Measurements from ENCODE around the gene NANP.
"Not testable (repeated sequence)": the region's sequence is repeated elsewhere in the genome, so short reads cannot be mapped to it uniquely, and the experiment has no call there.

NANP gene, protein sequence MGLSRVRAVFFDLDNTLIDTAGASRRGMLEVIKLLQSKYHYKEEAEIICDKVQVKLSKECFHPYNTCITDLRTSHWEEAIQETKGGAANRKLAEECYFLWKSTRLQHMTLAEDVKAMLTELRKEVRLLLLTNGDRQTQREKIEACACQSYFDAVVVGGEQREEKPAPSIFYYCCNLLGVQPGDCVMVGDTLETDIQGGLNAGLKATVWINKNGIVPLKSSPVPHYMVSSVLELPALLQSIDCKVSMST

DNA sequence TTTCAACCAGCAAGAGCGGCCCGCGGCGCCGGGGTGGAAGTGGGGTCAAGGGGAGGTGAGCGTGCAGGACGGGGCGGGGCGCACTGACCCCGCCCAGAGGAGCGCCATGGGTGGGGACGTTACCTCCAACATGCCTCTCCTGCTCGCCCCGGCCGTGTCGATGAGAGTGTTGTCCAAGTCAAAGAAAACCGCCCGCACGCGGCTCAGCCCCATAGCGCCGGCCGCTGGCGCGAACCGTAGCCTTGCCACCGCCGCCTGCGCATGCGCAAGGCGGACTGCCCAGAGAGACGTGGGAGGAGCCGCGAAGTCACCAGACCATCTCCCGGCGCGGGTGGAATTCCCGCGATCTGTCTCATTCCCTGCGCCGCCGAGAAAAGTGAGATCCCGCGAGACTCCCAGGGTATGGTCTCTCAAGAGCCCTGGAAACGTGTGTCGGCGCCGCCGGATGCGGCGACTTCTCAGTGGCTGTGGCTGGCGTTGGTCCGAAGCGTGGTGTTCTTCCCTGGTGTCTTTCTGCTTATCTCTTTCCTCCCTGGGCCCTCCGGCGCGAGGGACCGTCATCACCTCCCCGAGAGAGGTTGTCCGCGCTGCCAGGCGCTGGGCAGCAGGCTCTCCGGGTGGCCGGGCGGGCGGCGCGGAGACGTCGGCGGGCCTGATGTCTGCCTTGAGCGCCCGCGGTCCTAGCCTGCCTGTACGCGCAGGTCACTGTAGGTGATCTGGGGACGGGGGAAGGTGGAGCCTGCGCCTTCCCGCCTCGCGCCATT lies at the start of gene NANP:
NANP (minus strand) TSS at position 279 of the 764 bp plus-strand sequence; CDS start at position 213, 66 bp downstream.
- peak; percentile 98 for DNase-seq (ENCODE audit: low spot score)

DNA sequence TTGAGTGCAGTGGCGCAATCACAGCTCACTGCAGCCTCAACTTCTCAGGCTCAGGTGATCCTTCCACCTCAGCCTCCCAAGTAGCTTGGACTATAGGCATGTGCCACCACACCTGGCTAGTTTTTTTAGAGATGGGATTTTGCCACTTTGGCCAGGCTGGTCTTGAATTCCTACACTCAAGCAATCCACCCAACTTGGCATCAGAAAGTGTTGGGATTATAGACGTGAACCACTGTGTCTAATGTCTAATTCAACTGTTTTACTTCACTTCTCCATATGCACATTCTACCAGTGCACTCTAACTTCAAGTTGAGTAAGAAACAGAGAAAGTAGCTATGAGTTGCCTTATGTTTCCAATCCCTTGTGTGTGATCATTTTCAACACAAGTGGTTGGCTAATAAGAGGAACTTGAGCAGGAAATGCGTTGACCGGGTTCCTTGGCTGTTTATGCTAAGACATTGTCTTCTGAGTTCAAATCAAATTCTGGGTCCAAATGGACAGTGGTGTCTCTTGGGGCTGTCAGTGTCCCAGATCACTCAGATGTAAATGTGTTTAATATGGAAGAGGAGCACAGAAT lies 48.9 kb upstream of the NANP start:
- no peak for DNase-seq (ENCODE audit: low spot score)

DNA sequence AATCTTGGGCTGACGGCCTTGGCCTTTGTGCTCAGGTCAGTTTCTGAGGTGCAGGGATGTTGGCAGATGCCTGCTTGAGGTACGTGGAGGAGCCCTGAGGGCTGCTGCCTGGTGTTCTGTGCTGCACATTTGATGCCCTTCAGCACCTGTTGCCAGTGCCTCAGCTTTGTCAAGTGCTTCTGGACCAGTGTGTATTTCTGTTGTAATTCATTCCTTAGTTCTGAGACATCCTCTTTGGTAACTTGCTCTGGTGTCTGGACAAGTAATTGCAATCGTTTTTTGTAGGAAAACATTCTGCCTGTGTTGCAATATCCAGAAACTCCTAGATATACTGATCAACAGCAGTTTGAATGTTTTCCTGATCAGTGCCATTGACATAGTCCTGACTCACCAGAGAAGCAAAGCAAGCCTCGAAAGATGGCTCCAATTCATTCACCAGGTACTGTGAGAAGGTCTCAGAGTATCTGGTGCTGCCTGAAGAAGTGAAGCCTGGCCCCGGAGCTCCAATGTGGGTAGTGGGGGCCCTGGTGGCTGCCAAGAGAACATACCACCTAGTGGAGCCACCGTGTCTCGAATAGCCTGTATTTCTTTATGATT lies 46.1 kb upstream of the NANP start:
- DNase-seq (ENCODE audit: low spot score), result peak; percentile 21

DNA sequence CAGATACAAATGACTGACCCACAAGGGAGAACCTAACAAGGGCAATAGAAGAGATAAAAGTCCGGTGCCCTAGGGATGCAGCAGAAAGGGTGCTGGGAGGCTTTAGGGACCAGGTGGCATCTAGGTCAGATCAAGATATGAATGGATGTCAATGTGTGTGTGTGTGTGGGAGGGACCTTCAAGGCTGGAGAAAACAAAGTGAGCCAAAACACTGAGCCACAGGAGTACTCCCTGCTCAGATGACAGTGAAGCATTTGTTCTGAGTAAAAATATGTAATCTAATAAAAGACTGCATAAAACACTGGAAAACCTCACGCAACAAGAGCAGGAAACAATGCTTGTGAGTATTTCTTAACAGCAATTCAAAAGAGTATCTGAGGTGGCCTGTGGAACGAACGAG lies 44.6 kb upstream of the NANP start:
- no peak for DNase-seq (ENCODE audit: low spot score)

DNA sequence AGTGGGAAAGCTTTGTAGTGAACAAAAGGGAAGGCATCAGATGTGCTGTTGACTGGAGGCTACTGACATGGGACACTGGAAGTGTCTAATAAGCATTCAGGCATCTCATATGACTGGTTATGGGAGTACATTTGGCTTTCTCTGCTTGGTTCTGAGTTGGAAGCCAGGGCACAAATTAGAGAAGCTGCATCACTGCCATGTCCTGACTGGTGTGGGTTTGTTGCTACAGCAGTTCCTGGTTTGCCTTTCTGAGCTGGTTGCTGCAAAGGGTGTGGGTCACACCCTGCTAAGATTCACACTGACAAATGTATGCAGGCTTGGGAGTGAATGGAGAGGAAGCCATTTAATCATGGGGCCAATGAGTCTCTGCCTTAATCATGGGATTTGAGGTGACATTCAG lies 36.2 kb upstream of the NANP start:
- DNase-seq (ENCODE audit: low spot score), result no peak

DNA sequence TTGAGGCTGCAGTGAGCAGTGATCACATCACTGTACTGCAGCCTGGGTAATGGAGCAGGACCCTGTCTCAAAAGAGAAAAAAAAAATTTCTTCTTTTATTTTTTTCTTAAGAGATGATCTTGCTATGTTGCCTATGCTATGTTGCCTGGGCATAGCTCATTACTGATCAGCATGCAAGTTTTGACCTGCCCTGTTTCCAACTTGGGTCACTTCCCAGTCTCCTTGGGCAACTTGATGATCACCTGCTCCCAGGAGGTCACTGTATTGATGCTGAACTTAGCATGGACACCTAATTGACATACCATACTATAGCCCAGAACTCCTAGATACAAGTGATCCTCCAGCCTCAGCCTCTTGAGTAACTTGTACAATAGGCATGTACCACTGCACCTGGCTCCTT lies 30.7 kb upstream of the NANP start:
- no peak for DNase-seq (ENCODE audit: low spot score)

DNA sequence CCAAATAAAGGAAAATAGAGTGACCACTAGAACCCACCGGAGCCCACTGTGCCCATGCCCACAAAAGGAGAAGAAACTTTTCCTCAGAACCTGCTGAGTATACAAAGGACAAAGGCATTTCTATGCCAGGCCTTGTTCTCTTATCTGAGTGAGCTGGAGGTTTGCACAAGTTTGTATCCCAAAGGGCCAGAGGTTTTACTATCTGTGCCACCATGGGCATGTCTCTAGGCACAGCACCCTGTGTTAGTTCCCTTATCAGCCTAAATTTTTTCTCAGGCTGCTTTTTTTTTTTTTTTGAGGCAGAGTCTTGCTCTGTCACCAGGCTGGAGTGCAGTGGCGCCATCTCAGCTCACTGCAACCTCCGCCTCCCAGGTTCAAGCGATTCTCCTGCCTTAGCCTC lies 29.1 kb upstream of the NANP start:
- not testable (repeated sequence) for DNase-seq (ENCODE audit: low spot score)

DNA sequence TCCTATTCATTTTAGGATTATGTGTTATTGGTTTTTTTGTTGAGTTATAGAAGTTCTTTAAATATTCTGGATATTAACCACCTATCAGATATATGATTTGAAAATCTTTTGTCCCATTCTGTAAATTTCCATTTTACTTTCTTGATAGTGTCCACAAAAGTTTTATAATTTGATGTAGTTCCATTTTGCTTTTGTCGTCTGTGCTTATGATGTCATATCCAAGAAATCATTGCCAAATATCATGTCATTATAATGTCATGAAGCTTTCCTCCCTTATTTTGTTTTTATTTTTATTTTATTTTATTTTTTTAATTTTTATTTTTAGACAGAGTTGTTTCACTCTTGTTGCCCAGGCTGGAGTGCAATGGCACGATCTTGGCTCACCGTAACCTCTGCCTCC lies 21.0 kb upstream of the NANP start:
- no peak for DNase-seq (ENCODE audit: low spot score)

DNA sequence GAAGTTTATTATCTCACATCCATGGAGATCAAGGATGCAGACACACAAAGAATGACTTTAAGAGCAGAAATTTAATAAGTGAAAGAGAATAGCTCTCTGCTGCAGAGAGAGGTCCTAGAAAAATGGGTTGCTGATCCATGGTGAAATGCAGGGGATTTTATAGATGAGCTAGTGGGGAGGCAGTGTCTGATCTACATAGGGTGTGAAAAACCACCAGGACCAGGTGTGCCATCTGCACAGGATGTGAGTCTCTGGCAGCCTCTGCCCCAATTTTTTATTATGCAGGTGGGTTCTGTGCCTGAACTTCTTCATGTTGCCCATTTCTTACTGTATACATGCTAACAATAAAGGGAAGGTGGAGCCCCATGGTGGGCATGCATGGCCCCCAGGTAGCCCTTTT lies 19.9 kb upstream of the NANP start:
- DNase-seq (ENCODE audit: low spot score), result no peak

DNA sequence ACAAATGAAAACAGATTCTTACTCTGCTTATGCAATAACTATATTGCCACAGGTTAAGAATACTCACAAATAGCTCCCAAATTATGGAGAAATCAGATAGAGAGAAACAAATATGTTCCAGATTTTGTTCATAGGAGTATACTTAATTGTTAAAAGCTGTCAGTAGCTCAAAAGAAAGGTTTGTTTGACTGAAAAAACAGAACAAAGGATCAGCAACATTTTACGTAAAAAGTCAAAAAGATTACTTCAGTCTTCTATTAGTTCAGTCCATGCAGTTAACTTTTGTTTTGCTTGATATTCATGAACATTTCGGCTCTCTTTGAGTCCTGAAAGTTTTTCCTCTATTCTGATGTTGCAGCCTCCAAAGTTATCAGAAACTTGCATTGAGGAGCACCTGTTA lies 13.4 kb upstream of the NANP start:
- DNase-seq (ENCODE audit: low spot score), result no peak

DNA sequence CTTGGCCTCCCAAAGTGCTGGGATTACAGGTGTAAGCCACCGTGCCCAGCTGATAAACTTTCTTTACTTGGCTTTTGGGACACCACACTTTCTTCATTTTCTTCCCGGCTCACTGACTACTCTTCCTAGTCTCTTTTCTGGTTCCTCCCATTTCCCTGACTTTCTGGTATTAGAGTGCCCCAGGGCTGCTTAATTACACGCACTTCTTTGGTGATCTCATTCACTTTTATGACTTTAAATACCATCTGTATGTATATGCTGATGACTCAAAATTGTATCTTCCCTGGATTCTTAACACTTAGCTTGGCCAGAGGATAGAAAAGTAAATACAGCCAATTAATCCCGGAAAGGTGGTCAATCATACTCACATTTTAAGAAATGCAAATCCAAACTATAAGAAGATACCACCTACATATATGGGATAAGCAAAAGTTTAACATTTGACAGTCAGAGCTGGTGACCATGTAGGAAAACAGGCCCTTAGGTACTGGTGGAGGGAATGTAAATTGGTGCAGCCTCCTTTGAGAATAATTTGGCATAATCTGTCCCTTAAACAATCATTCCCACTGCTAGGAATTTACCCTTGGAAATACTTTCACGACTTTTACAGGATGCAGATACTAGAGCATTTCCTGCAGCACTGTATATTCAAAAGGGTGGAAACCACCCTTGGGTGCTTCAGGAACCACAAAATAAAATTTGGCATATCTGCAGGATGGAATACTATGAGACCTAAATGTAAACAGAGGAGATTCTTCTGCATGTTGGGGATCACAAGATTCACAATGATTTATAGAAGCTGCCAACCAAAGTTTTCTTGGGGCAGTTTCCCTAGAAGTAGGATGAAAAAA lies 9.4 kb upstream of the NANP start:
- DNase-seq (ENCODE audit: low spot score), result no peak

DNA sequence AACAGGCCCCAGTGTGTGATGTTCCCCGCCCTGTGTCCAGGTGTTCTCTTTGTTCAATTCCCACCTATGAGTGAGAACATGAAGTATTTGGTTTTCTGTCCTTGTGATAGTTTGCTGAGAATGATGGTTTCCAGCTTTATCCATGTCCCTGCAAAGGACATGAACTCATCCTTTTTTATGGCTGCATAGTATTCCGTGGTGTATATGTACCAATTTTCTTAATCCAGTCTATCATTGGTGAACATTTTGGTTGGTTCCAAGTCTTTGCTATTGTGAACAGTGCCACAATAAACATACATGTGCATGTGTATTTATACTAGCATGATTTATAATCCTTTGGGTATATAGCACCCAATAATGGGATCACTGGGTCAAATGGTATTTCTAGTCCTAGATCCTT lies 6.8 kb upstream of the NANP start:
- not testable (repeated sequence) for DNase-seq (ENCODE audit: low spot score)

DNA sequence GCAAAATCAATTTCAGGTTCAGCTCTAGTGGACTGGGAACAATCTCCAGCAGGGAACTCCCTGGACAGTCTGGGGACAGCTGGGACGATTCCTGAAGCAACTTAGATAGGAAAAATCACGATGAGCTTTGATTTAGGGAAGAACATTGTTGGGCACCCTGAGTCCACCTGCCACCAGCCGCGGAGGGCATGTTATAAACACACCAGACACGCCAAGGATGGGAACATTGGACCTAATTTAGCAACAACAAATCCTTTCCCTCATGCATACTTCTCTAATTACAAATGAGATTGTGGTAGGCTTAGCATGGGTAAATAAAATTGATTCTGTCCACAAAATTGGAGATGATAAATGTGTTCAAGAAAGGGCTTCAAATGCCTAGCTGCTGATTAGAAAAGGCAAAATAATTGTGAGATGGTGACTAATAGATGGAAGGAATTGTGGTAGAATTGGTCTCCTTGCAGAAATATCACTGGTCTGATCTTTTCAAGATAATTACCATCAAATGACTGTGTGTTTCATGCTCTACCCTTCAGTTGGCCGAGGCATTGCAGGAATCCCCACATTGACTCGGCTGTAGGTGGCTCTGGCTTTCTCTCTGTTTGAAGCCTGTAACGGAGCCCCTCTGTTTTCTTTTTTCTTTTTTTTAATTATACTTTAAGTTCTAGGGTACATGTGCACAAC lies 6.1 kb upstream of the NANP start:
- no peak for DNase-seq (ENCODE audit: low spot score)

DNA sequence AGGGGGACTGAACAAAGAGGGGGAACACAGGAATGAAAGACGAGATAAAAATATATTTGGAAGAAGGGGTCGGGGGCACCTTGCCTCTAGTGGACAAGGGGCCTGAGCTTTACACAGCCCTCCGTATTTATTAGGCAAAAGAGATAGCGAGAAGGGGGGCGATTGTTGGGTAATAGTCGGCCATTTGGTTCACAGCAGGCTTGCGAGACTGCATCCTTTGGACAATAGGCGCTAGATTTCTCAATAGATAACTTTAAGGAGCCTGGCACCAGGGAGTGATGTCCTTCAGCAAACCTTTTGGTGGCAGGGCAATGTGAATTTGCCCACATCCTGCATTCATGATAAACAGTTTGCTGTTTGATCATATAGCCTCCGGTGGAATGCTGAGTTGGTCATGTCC lies 3.0 kb upstream of the NANP start:
- DNase-seq (ENCODE audit: low spot score), result no peak

DNA sequence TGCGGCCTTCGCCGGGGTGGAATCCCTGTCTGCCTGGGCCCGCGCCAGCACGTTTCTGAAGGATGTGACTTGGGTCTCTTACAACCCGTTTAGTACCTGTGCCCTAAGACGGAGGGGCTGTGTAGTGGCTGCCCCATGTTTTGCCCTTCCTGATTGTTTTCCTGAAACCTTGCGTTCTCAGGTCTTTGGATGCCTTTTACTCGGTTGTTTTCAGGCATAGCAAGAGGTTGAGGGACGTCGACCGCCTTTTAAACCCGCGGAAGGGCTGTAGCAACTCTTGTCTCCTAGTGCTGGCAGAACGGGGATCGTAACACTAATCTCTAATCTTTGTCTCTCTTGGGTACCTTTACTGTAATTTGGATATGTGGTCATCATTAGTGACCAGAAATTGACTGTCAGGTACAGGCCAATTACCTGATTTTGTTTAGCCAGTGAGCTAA lies 706 bp upstream of the NANP start:
- DNase-seq (ENCODE audit: low spot score), result no peak

DNA sequence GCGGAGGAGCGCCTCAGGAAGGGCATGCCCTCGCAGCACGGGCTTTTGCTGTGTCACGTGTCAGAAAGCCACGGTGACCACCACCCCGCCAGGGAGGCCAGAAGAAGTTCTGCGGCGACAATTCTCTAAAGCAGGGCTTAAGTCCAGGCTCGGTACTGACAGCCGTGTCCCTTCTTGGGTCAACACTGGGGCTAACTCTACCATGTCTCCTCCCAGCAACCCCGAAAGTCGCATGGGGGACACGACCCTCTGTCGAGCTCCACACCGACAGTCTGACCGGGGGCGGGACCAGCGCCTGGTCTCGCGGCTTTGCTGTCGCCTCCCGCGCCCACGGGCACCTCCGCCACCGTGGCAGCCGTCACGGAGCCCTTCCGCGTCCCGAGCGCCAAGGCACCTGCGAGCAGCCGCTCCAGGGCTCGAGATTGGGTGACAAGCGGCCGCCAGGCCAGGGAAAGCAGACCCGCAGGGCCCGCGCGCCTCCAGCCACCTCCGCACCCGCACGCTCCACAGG lies 534 bp downstream of the NANP start:
- DNase-seq (ENCODE audit: low spot score), result peak; percentile 37

DNA sequence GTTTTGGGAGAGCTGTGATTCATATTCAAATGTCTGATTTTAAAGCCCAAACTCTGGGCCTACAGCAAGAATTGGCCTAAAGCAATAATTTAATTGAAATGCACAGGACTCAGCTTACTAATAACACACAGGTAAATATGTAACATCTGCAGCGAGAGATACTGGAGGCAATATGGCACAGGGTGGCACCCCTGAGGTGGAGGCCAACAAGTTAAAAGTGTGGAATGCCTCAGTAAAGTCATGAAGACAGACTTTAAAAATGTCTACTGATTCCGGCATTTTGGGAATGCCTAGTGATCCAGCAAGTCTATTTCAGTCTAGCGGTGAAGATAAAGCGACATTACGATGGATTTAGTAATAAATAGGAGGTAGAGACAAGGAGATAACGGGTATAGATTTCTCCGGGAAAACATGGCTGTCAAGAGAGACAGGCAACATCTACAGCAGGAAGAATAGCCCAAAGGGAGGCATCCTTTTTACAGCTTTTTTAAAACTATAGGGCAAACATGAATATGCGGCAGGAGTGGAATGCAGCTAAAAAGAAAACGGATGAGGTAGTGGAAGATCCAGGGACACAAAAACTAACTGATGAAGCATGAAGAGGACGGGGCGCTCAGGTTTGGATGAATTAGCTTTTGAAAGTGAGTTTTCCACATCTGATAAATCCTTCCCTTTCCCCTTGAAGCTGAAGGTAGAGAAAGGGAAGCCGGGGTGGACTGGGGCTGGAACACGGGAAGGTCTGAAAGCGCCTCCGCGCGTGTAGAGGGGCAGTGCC lies 1.2 kb downstream of the NANP start:
- no peak for DNase-seq (ENCODE audit: low spot score)

DNA sequence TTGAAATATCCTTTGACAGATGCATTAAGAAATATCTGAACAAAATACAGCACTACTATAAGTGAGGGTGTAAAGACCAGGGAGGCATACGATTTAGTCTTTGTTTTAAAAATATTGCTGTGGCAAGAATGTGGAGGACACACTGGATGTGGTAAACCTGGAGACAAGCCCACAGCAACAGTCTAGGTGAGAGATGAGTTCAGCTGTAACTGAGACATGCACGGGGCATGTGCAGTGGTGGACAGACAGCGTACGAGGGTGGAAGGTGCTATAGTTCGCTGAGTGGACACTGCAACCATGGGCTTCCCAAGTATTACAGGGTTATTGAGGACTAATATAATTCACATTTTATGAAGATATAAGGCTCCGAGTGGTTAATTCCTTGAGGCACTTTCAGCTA lies 1.8 kb downstream of the NANP start:
- DNase-seq (ENCODE audit: low spot score), result no peak

DNA sequence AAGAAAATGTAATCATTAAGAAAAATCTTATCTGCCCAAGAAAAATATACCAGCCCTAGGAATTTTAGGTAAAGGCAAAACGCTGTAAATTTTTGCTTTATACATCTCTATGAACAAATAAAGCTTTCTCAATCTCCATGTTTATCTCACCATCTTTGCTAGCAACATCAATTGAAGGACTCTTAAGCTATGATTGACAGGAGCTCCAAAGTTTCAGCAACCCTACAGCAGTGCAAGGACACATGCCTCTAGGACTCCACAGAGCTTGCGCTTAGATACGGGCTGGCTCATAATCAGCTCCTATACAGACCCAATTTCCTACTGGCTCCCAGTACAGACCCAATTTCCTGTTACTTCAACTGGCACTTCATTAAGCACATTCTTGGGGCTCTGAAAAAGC lies 4.3 kb downstream of the NANP start:
- DNase-seq (ENCODE audit: low spot score), result no peak

DNA sequence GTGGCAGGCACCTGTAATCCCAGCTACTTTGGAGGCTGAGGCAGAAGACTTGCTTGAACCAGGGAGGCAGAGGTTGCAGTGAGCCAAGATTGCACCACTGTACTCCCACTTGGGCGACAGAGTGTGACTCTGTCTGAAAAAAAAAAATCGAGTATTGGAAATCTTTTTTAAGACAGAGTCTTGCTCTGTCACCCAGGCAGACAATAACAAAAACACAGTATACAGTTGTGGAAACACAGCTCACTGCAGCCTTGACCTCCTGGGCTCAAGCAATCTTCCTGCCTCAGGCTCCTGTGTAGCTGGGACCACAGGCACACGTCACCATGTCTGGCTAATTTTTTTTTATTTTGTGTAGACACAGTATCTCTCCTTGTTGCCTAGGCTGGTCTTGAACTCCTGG lies 15.0 kb downstream of the NANP start:
- DNase-seq (ENCODE audit: low spot score), result no peak

Data from cerebellar cortex (tissue), 1 donor.